ENCODE measurements around the gene RHBDF1.

Gene RHBDF1

DNA sequence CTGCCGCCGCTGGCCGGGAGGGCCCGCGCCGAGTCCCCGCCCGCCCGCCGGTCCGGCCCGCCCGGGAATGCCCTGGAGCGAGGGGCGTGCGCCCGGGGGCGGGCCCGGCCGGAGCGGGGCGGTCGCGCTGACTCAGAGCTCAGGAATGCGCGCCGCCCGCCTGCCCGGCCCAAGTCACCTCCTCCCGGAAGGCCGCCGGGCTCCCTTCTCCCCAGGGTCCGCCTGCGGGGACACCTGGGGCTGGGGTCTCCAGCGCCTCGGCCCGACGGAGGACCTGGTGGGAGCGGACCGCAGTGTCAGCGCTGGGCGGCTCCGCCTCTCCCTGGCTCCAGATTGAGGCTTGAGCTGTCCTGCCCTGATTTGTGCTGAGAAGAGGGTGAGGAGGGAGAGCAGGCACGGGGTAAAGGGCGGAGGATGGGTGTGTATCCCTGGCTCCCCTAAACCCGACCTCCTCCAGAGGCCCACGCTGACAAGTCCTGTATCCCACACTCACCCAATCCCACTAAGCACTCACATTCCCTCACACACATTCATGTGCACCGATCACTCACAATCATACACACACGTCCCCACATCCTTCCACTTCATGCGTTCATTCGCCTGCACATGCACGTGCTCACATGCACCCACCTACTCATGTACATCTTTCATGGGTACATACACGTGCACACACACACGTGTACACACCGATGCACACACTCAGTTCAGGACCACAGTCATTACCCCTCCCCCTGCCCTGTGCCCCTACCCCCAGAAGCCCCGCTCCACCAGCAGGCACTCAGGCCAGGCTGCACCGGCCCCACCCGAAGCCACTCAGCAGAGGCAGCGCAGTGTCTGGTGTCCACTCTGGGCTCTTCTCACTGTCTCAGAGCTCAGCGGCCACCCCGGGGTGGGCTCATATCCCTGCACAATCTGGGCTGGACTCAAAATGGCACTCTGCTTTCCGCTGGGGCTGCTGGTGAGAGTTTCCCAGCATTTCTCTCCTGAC lies at the start of gene RHBDF1:
Gene RHBDF1 (minus strand): TSS at position 71 of the 988 bp plus-strand sequence. CDS start 7,616 bp downstream, outside the sequence.
- peak; percentile 72 for DNase-seq

DNA sequence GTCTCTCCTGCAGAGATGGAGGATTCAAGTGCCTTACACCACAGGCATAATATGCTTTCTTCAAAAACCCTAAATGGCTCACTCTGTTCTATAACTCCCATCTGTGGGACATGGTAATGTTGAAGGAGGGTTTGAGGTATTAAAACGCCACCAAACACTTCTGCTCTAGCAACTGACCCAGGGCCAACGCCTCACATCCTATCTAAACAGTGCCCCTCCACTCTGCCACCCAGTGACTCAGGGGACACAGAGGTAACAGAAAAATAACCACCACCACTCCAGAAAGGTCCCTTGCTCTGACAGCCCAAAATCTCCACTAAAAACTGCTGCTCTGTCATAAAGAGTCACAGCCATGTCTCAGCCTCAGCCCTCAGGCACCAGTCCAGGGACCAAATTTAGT lies 48.3 kb upstream of the RHBDF1 start:
- DNase-seq: no peak

DNA sequence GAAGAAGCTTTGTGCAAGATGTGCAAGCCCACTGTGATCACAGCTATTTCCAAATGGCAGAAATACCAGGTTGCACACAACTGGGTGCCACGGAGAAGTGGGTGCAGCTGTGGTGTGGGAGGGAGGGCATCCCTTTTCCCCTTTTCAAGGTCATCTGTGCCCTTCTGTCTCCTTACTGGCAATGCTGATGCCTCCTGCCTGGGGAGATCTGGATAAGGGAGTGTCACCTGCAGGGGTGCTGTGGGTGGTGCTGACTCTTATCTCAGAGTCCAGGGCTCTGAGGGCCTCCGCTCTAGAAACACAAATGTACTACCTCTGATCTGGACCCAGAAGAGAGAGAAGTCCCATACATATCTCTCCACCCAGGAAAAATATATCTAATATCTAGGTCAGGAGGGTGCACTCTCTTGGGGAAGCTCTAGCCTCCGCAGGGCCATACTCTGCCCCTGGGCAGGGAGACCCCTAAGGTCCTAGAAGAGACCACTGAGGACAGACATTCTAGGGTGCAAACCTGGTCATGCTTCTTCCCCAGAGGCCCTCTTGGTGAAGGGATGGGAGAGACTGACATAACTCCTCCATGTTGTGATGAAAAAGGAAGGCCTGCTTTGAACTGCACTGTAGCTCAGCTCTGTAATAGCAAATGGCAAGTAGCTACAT lies 47.5 kb upstream of the RHBDF1 start:
- DNase-seq: no peak

DNA sequence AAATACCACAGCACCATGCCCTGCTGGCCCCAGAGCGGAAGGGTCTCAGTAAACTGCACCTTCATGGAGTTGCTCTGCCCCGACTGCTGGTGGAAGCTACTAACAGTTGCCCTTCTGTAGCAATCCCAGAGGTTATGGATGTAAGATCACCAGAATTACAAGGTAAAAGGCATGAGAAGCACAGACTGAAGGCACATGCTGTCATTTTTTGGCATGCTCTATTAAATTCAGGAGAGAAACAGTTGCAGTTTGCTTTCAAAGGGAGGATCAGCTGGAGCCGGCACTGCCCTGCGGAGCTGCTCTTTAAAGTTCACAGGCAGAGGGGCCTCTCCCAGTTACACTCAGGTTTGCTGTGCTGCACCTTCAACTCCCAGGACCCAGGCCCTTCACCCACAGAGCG lies 46.9 kb upstream of the RHBDF1 start:
- DNase-seq: no peak

DNA sequence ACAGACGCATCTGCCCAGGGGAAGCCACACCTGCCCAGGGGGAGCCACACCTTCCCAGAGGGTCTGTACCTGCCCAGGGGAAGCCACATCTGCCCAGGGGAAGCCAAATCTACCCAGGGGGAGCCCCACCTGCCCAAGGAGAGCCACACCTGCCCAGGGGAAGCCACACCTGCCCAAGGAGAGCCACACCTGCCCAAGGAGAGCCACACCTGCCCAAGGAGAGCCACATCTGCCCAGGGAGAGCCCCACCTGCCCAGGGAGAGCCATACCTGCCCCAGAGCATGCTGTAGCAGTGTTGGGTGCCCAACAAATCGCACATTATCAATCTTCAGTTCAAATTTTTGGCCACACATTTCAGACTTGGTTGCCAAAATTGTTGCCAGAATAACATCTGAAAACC lies 46.4 kb upstream of the RHBDF1 start:
- no peak for DNase-seq

DNA sequence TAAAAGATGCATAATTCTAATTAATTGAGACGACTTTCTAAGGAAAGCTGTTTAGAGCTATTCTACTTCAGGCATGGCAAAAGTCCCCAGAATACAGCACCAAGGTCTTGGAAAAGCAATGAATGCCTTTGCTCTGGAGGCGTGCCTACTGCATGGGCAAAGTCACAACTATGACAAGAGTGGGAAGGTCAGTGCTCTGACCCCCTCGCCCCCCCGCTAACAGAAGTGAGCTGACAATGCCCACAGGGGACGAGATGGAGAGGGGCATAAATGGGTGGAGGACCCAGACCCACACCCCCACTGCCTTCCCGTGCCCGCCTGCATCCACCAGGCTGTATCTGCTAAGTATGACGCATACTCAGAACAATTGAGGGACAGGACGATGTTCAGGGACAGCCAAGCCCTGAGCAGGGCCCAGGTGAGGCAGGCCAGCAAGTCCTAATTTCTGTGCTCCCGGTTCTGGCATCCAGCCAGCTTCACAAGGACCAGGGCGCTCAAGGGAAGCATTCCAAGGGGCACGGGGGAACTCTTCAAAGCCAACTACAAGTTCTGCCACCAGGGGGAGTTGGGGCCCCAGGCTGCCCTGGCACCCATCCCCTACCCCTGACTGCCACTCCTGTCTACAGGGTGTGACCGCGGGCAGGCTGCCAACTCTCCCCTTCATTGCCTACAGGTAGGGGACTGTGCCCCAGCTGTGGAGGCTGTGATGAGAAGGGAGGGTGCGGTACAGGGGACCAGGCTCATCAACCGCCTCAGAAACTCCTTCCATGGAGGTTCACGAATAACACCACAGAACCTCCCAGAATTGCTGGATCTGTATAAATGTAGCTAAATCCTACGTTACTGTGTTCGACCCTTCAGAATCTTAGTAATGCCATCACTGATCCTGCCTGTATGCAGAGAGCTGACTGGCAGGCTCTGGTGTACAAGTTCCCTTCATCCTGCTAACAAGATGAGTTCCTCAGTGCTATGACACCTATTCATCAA lies 45.2 kb upstream of the RHBDF1 start:
- peak; percentile 62 for DNase-seq

DNA sequence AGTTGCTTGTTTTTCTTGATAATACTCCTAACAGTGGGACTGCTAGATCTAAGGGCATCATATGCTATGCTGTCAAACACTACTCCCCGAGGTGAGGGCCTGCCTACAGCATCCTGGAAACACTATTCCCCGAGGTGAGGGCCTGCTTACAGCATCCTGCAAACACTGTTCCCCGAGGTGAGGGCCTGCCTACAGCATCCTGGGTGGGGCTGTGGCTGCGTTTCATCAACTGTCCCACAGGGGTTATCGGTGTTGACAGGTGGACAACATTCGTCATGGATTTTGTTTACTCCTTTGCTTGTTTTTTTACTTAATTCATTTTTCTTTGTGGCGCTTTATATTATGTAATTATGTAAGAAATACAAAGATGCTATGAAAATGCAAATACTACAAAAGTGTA lies 43.6 kb upstream of the RHBDF1 start:
- DNase-seq: no peak

DNA sequence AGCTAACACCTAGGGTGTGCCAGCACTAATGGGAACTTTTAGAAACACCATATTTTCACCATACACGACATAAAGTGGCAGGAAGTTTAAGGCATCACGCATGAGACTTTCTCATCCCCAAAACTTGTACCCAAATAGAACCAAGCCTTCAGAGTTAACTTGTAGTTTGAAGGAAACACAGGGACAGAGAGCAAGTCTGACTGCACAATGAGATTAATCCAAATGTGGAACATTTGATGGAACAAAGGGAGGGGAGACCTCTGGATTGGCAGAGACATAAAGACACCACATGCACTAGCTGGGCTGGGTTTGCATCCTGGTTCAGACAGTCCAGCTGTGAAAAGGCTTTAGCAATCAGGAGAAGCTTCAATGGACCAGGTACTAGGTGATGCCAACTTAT lies 41.9 kb upstream of the RHBDF1 start:
- no peak for DNase-seq

DNA sequence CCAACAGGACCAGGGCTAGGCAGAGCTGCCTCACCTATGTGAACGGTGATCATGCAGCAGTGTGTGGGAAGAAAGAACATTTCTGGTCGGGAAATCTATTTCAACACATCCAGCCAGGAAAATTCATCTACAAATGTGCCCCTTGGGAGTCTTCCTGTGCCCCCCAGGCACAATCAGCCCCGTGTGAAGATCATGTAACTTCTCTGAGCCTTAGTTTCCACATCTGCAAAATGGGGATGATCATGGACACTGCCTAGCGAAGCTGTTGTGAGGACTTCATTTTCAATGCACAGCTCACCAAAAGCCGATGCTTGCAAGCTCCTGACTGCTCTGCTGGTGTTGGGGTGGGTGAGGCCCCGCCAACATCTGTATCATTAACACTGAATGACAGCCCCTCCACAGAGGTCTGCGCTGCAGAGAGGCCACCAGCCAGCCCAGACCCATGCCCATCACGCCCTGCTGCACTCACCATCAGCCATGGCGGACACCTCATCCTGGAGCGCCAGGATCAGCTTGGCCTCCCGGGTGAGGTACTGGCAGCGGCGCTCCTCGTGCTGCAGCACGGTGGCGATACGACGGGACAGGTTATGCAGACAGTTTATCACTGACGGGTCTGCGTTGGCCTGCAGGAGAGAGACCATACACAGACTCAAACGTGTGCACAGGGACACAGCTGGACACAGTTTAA lies 39.9 kb upstream of the RHBDF1 start:
- no peak for DNase-seq

GRCh38 chr16:106623-107324 lies 34.3 kb upstream of the RHBDF1 start:
- peak; percentile 74 for DNase-seq

GRCh38 chr16:105521-105920 lies 33.1 kb upstream of the RHBDF1 start:
- no peak for DNase-seq

GRCh38 chr16:104928-105327 lies 32.5 kb upstream of the RHBDF1 start:
- DNase-seq: peak; percentile 31

DNA sequence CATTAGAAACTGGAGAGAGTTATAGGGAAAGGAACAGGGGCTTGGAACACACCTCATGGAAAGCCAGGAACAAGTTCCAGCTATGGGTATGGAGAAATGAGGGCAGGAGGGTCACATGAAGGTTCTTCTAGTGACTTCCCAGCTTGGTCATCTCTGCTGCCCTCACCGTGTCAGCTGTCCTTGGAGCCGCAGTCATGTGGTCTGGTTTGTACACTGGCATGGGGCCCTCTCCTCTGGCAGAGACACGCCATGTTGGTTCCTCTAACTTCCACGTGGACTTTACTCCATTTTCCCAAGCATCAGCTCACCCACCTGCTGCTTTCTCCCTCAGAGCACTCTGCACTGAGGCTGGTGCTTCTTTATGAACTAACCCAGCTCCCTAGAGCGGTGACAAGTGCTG lies 31.9 kb upstream of the RHBDF1 start:
- no peak for DNase-seq

GRCh38 chr16:102060-102855 lies 29.8 kb upstream of the RHBDF1 start:
- DNase-seq: peak; percentile 36

GRCh38 chr16:101586-101985 lies 29.2 kb upstream of the RHBDF1 start:
- DNase-seq: no peak

- peak; percentile 17 for DNase-seq
Measured at GRCh38 chr16:100989-101388, 28.6 kb upstream of the RHBDF1 start.

- DNase-seq: no peak
Measured at GRCh38 chr16:97822-98221, 25.4 kb upstream of the RHBDF1 start.

GRCh38 chr16:96935-97381 lies 24.5 kb upstream of the RHBDF1 start:
- peak; percentile 92 for DNase-seq

DNA sequence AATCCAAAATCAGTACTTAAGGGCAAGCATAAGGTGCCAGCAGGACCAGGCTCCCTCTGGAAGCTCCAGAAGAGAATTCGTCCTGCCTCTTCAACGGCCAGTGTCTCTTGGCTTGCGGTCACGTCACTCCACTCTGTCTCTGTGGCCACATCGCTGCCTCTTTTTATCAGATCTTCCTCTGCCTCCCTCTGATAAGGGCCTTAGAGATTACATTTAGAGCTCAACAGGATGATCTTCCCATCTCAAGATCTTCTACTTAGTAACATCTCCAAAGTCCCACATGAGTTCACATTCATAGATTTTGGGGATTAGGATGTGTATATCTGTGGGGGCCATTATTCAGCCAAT lies 22.5 kb upstream of the RHBDF1 start:
- DNase-seq: no peak
